HepG2 (cell line): ENCODE data around the gene PHF21B. TPM values are rescaled to one million over a fixed set of nuclear protein-coding genes. Genes with fewer than 3 reads are reported as not detected.

Experiments used
- AKAP8 ChIP-seq: sonication (generic); formaldehyde crosslinking; IDR thresholded peaks from 2 replicates; pipeline ENCODE4 v1.5.1; 2020; ENCODE audit warnings: mild to moderate bottlenecking, missing genetic modification reagents
- CREBL2 ChIP-seq: sonication (generic); formaldehyde crosslinking; IDR thresholded peaks from 2 replicates; pipeline ENCODE4 v1.8.1; 2023; ENCODE audit warnings: missing genetic modification reagents, mild to moderate bottlenecking, borderline replicate concordance
- FLYWCH1 ChIP-seq: sonication (generic); formaldehyde crosslinking; IDR thresholded peaks from 2 replicates; pipeline ENCODE4 v1.8.1; 2023; ENCODE audit warnings: mild to moderate bottlenecking, missing genetic modification reagents
- HOXA3 ChIP-seq: sonication (generic); formaldehyde crosslinking; IDR thresholded peaks from 2 replicates; pipeline ENCODE4 v1.5.0; 2020; ENCODE audit warnings: missing genetic modification reagents
- KLF9 ChIP-seq: IDR thresholded peaks from 2 replicates; pipeline ENCODE4 v1.6.1; 2016; ENCODE audit warnings: low read depth
- MAF1 ChIP-seq: sonication (generic); formaldehyde crosslinking; IDR thresholded peaks from 2 replicates; pipeline ENCODE4 v1.5.0; 2020; ENCODE audit warnings: missing genetic modification reagents, borderline replicate concordance
- NFRKB ChIP-seq: fragments of 450-650 bp; IDR thresholded peaks from 2 replicates; pipeline ENCODE4 v1.6.1; 2017
- RNF219 ChIP-seq: sonication (generic); formaldehyde crosslinking; IDR thresholded peaks from 2 replicates; pipeline ENCODE4 v1.5.0; 2020; ENCODE audit warnings: mild to moderate bottlenecking, missing genetic modification reagents
- SMAD1 ChIP-seq: sonication (generic); formaldehyde crosslinking; IDR thresholded peaks from 2 replicates; pipeline ENCODE4 v1.4.0; 2020; ENCODE audit warnings: missing genetic modification reagents, low read depth, mild to moderate bottlenecking, borderline replicate concordance
- THRA ChIP-seq: sonication (generic); formaldehyde crosslinking; IDR thresholded peaks from 2 replicates; pipeline ENCODE4 v1.4.0; 2020; ENCODE audit warnings: missing genetic modification reagents, borderline replicate concordance
- TRIM24 ChIP-seq: sonication (generic); formaldehyde crosslinking; IDR thresholded peaks from 2 replicates; pipeline ENCODE4 v1.8.0; 2022; ENCODE audit warnings: mild to moderate bottlenecking, missing genetic modification reagents
- YY1 ChIP-seq: IDR thresholded peaks from 2 replicates; pipeline ENCODE4 v1.6.1; 2011; ENCODE audit warnings: low read length, low read depth, moderate library complexity, mild to moderate bottlenecking; ENCODE audit not compliant: insufficient read depth, insufficient replicate concordance
- ZBTB34 ChIP-seq: sonication (generic); formaldehyde crosslinking; IDR thresholded peaks from 2 replicates; pipeline ENCODE4 v1.8.0; 2022; ENCODE audit warnings: mild to moderate bottlenecking, missing genetic modification reagents
- ZBTB39 ChIP-seq: sonication (generic); formaldehyde crosslinking; IDR thresholded peaks from 2 replicates; pipeline ENCODE4 v1.5.0; 2020; ENCODE audit warnings: missing genetic modification reagents
- ZFP36L1 ChIP-seq: sonication (generic); formaldehyde crosslinking; IDR thresholded peaks from 2 replicates; pipeline ENCODE4 v1.8.0; 2022; ENCODE audit warnings: mild to moderate bottlenecking, missing genetic modification reagents, moderate library complexity
- ZNF121 ChIP-seq: sonication (generic); formaldehyde crosslinking; IDR thresholded peaks from 2 replicates; pipeline ENCODE4 v1.5.0; 2020; ENCODE audit warnings: mild to moderate bottlenecking, missing genetic modification reagents
- ZNF138 ChIP-seq: sonication (generic); formaldehyde crosslinking; IDR thresholded peaks from 2 replicates; pipeline ENCODE4 v1.5.0; 2020; ENCODE audit warnings: mild to moderate bottlenecking, low read depth, missing genetic modification reagents
- ZNF224 ChIP-seq: sonication (generic); formaldehyde crosslinking; IDR thresholded peaks from 2 replicates; pipeline ENCODE4 v1.5.0; 2020; ENCODE audit warnings: mild to moderate bottlenecking, missing genetic modification reagents
- ZNF441 ChIP-seq: sonication (generic); formaldehyde crosslinking; IDR thresholded peaks from 2 replicates; pipeline ENCODE4 v1.7.0; 2021; ENCODE audit warnings: missing genetic modification reagents, borderline replicate concordance
- ZNF552 ChIP-seq: sonication (generic); formaldehyde crosslinking; IDR thresholded peaks from 2 replicates; pipeline ENCODE4 v1.9.0; 2022; ENCODE audit warnings: missing genetic modification reagents, mild to moderate bottlenecking, borderline replicate concordance
- ZNF577 ChIP-seq: sonication (generic); formaldehyde crosslinking; IDR thresholded peaks from 2 replicates; pipeline ENCODE4 v1.4.0; 2020; ENCODE audit warnings: mild to moderate bottlenecking, low read depth, missing genetic modification reagents, borderline replicate concordance
- ZNF850 ChIP-seq: sonication (generic); formaldehyde crosslinking; conservative IDR thresholded peaks from 2 replicates; pipeline ENCODE4 v1.9.0; 2021; ENCODE audit warnings: mild to moderate bottlenecking, missing genetic modification reagents
- polyA plus RNA-seq, 8 experiments: library from polyadenylated mRNA; depleted of rRNA in 3 of 8; stranded (reverse) in 7 of 8; unstranded in 1 of 8; fragments of >200 nt; fragmentation: Illumina TruSeq in 4 of 8; extraction: Trizol in 4 of 8; gene quantifications; 2 replicates each; pipeline versions ENCODE4 v1.2.1 to v1.2.3, GENCODE V29; 2011 to 2016; ENCODE audit warnings: low read depth in 4 of 8, missing spikeins in 1 of 8, mixed read lengths in 1 of 8; ENCODE audit not compliant: insufficient read depth in 1 of 8
- total RNA-seq, 5 experiments: library from RNA; depleted of rRNA; stranded (reverse); fragments of >200 nt; fragmentation: Illumina TruSeq; extraction: Trizol; gene quantifications; 2 replicates each; pipeline ENCODE4 v1.2.3, GENCODE V29; 2016; ENCODE audit warnings: low read depth in 1 of 5

Gene PHF21B
- total and polyA plus RNA-seq, 2 of the 13 experiments (the other 11 are each of a cell fraction or from before 2014, with no cell fraction given) = not detected

- TF ChIP-seq SMAD1 (CRISPR knock-in tag) = 0 out of 2 replicates have a peak, but pooled peaks have one; percentile 51
- peak; percentile 75 for TF ChIP-seq HOXA3 (CRISPR knock-in tag)
- no peak for TF ChIP-seq TRIM24
- peak; percentile 80; the same call in 1 of the 2 replicates for TF ChIP-seq ZFP36L1 (CRISPR knock-in tag)
- TF ChIP-seq FLYWCH1 = no peak
- TF ChIP-seq RNF219 (CRISPR knock-in tag) = 0 out of 2 replicates have a peak, but pooled peaks have one; percentile 74
- peak; percentile 43; the same call in 1 of the 2 replicates for TF ChIP-seq MAF1 (CRISPR knock-in tag)
- TF ChIP-seq ZNF850 (CRISPR knock-in tag) = no peak
- peak; percentile 91 for TF ChIP-seq ZNF138 (CRISPR knock-in tag)
- peak; percentile 93 for TF ChIP-seq ZNF441 (CRISPR knock-in tag)
- no peak for TF ChIP-seq ZNF552 (CRISPR knock-in tag)
- peak; percentile 87; the same call in 1 of the 2 replicates for TF ChIP-seq THRA
- TF ChIP-seq ZNF121 = no peak
- no peak for TF ChIP-seq ZBTB34 (CRISPR knock-in tag)
- TF ChIP-seq ZNF577 (CRISPR knock-in tag) = no peak
- TF ChIP-seq KLF9 (CRISPR knock-in tag) = peak; percentile 94
- no peak for TF ChIP-seq CREBL2 (CRISPR knock-in tag)
- no peak for TF ChIP-seq NFRKB
- peak; percentile 31; the same call in 1 of the 2 replicates for TF ChIP-seq ZNF224 (CRISPR knock-in tag)
- TF ChIP-seq ZBTB39 (CRISPR knock-in tag) = no peak
- TF ChIP-seq AKAP8 (CRISPR knock-in tag) = peak; percentile 67; the same call in 1 of the 2 replicates
- no peak for TF ChIP-seq YY1
Observed at GRCh38 chr22:44975427-44976262, 34.2 kb downstream of the PHF21B start (continued).
